ENCODE results near the gene CBLB. TPM values are rescaled to one million over a fixed set of nuclear protein-coding genes. Genes with fewer than 3 reads are reported as not detected.
A peak's percentile ranks its signal among the peaks of the same experiment; 100 is the strongest.

The CBLB gene
- total RNA-seq, 4 donors from 2014 or later = 17.0 to 33.8 (median 23.0) TPM

- intact Hi-C loops (cut with DNase I; ENCODE audit: low total_unique reads) = no loop called here
- no peak for DNase-seq (ENCODE audit: low spot score in 2 of 2)
- 61 to 74% methylated on average over 1 of the region's 1 CpG for WGBS, 2 donors
- TF ChIP-seq POLR2A (IDR thresholded peaks at IDR 0.05) (no peak), CTCF (IDR thresholded peaks at IDR 0.05) (no peak)
- no peak overlapping the region for H3K4me3 ChIP-seq (ENCODE audit: low read depth, poor library complexity, severe bottlenecking)
These were observed 70.4 kb downstream of the CBLB start for GRCh38 chr3:105798381-105798934.

GRCh38 chr3:105793040-105793439 is 75.8 kb downstream of the CBLB start:
- TF ChIP-seq CTCF (IDR thresholded peaks at IDR 0.05) (no peak), POLR2A (IDR thresholded peaks at IDR 0.05) (no peak)
- intact Hi-C loops (cut with DNase I; ENCODE audit: low total_unique reads) = no loop called here
- DNase-seq (ENCODE audit: low spot score in 2 of 2) = no peak
- WGBS, 2 donors = 85 to 86% methylated on average over 2 of the region's 2 CpGs
- H3K4me3 ChIP-seq (ENCODE audit: low read depth, poor library complexity, severe bottlenecking) = no peak overlapping the region

- 46 to 56% methylated on average over 6 of the region's 6 CpGs for WGBS, 2 donors
- no peak overlapping the region for H3K4me3 ChIP-seq (ENCODE audit: low read depth, poor library complexity, severe bottlenecking)
- TF ChIP-seq CTCF (IDR thresholded peaks at IDR 0.05) (no peak), POLR2A (IDR thresholded peaks at IDR 0.05) (no peak)
- DNase-seq (ENCODE audit: low spot score in 2 of 2) = peak; percentile 87 to 90
- intact Hi-C loops (cut with DNase I; ENCODE audit: low total_unique reads) = no loop called here
These were observed 76.7 kb downstream of the CBLB start for GRCh38 chr3:105791919-105792786.

- TF ChIP-seq CTCF (IDR thresholded peaks at IDR 0.05) = no peak
- no peak for TF ChIP-seq POLR2A (IDR thresholded peaks at IDR 0.05)
- 47 to 62% methylated on average over 4 of the region's 4 CpGs for WGBS, 2 donors
- no peak for DNase-seq (ENCODE audit: low spot score in 2 of 2)
- H3K4me3 ChIP-seq (ENCODE audit: low read depth, poor library complexity, severe bottlenecking) = no peak overlapping the region
- intact Hi-C loops (cut with DNase I; ENCODE audit: low total_unique reads) = no loop called here
These were observed 77.7 kb downstream of the CBLB start for GRCh38 chr3:105791131-105791530.

- no peak for TF ChIP-seq CTCF (IDR thresholded peaks at IDR 0.05)
- intact Hi-C loops (cut with DNase I; ENCODE audit: low total_unique reads) = no loop called here
- WGBS, 2 donors = 54% methylated on average over 2 of the region's 2 CpGs
- no peak for DNase-seq (ENCODE audit: low spot score in 2 of 2)
- no peak overlapping the region for H3K4me3 ChIP-seq (ENCODE audit: low read depth, poor library complexity, severe bottlenecking)
These were observed 78.3 kb downstream of the CBLB start for GRCh38 chr3:105790534-105790933.
